ENCODE measurements around the gene ATP6V0E2.

DNA sequence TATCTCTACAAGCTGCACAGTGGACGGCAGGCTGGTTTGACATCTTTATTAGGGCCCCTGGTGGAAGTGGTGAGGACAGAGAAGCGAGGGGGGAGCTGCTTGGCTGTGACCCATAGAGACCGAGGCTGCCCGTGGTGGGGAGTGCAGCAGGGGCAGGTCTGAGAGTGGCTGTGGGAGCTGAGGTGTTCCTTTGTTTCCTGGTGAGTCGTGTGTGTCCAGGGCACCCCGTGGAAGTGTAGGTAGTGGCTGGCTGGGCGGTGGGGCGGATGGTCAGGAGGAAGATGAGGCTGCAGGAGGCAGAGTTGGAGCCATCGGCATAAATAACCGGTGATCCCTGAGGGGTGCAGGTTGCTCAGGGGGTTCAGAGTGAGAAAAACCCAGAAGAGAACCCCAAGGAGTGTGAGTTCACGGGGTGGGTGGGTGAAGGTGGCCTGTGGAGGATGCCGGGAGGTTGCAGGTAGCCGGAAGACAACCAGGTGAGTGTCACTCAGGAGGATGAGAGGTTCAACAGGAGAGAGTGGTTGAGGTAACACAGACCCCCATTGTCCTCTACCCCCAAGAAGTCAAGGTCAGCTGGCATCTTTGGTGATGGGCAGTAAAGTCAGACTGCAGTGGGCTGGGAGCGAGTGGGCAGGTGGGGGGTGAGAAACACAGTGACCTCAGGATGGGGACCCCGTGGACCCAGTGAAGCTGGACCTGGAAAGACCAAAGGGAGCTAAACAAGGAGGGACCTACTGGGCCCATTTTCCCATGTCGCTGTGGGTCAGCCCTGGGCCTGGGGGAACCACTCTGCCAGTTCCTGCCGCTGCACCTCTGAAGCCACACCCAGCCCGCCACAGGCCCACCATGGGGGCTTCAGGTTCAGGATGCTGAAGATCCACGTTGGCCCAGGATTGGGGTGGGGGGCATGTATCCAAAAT is 7.8 kb downstream of the ATP6V0E2 start:
- no peak for TF ChIP-seq EZH2phosphoT487 (IDR thresholded peaks at IDR 0.05; ENCODE audit: low read depth)
- TF ChIP-seq, protein P1, sequence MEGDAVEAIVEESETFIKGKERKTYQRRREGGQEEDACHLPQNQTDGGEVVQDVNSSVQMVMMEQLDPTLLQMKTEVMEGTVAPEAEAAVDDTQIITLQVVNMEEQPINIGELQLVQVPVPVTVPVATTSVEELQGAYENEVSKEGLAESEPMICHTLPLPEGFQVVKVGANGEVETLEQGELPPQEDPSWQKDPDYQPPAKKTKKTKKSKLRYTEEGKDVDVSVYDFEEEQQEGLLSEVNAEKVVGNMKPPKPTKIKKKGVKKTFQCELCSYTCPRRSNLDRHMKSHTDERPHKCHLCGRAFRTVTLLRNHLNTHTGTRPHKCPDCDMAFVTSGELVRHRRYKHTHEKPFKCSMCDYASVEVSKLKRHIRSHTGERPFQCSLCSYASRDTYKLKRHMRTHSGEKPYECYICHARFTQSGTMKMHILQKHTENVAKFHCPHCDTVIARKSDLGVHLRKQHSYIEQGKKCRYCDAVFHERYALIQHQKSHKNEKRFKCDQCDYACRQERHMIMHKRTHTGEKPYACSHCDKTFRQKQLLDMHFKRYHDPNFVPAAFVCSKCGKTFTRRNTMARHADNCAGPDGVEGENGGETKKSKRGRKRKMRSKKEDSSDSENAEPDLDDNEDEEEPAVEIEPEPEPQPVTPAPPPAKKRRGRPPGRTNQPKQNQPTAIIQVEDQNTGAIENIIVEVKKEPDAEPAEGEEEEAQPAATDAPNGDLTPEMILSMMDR (IDR thresholded peaks at IDR 0.05; ENCODE audit: low read depth, low read length): no peak
